MM.1S (cell line): ENCODE data around the gene GABRB3.

Source experiments
- EZH2 ChIP-seq: fragments of 300-600 bp; sonication (generic); optimal IDR thresholded peaks from 2 replicates; pipeline ENCODE3; 2017; ENCODE audit warnings: low read depth, mild to moderate bottlenecking, antibody characterized with exemption, low read length, mixed read lengths
- EZH2phosphoT487 ChIP-seq: fragments of 300-600 bp; sonication (generic); IDR thresholded peaks from 2 replicates; pipeline ENCODE4 v1.6.1; 2018; ENCODE audit warnings: antibody characterized with exemption, low read length

DNA sequence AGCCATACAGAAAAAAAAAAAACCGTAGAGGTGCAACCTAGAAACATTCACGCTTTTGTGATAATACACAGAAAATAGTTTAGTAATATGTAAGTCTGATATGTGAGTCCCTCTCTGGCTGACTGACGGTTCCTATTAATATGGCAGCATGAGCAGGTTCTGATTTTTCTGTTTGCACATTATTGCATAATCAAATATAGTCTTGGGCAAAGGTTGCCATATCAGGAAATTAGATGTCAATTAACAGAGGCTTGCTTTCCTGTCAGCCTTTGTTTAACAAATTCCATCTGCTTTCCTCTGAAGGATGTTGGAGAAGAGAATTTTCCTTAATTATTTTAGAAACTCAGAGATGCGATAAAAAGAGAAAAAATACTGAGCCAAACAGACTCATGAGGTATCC, 14.8 kb downstream of the GABRB3 start:
- TF ChIP-seq EZH2: no peak
- TF ChIP-seq EZH2phosphoT487: no peak
